ENCODE data around the gene PPP1R12B.
A peak's percentile ranks its signal among the peaks of the same experiment; 100 is the strongest.
"Not testable (repeated sequence)": the region's sequence is repeated elsewhere in the genome, so short reads cannot be mapped to it uniquely, and the experiment has no call there.

The PPP1R12B gene

DNA sequence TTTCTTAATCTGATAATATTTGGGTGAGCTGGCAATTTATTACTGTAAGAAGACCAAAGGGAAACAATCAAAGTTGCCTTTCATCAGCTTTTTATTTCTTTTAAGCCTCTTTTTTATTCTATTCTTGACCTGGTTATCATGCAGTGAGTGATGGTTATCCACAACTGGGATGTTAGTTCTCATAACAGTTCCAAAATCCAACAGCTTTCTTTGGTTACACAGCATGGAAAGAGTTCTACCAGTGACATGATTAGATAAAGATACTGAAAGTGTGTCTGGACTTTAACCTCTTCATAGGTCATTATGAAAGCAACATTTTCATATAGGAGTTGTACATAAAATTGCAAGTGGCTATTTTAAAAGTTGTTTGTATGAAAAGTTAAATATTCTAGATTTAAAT, 198.7 kb downstream of the PPP1R12B start:
- DNase-seq, result no peak
- Histone ChIP-seq H3K27me3 (ENCODE audit: insufficient read depth, low read depth, severe bottlenecking) (no peaks in the 10 kb centered on the region), H3K36me3 (no peaks in the 10 kb centered on the region), H3K4me3 (ENCODE audit: low read depth, low read length) (no peak overlapping the region), H3K27ac (no peak overlapping the region), H3K9me3 (ENCODE audit: severe bottlenecking) (no peaks in the 10 kb centered on the region)
- TF ChIP-seq, protein P1, sequence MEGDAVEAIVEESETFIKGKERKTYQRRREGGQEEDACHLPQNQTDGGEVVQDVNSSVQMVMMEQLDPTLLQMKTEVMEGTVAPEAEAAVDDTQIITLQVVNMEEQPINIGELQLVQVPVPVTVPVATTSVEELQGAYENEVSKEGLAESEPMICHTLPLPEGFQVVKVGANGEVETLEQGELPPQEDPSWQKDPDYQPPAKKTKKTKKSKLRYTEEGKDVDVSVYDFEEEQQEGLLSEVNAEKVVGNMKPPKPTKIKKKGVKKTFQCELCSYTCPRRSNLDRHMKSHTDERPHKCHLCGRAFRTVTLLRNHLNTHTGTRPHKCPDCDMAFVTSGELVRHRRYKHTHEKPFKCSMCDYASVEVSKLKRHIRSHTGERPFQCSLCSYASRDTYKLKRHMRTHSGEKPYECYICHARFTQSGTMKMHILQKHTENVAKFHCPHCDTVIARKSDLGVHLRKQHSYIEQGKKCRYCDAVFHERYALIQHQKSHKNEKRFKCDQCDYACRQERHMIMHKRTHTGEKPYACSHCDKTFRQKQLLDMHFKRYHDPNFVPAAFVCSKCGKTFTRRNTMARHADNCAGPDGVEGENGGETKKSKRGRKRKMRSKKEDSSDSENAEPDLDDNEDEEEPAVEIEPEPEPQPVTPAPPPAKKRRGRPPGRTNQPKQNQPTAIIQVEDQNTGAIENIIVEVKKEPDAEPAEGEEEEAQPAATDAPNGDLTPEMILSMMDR (IDR thresholded peaks at IDR 0.05; ENCODE audit: low read depth, low read length), result no peak

DNA sequence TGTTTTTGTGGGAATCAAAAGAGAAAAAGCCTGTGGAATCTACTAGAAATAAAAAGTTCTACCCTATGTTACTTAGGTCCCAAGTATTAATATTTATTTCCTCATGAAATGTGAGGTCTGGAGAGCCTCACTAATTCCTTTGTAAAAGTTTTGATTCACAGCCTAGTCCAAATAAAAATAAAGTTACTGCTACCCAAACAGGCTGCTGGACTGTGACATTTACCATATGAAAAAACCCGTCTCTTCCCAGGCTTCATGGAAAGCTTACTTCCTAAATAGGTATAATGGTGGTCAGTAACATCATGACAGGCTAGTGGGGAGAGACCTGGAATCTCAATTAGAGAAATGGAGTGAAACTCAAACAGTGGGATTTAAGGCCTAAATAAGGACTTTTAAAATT, 201.6 kb downstream of the PPP1R12B start:
- not testable (repeated sequence) for H3K27me3 ChIP-seq (ENCODE audit: insufficient read depth, low read depth, severe bottlenecking); H3K9me3 ChIP-seq (ENCODE audit: severe bottlenecking); H3K27ac ChIP-seq; H3K4me3 ChIP-seq (ENCODE audit: low read depth, low read length); DNase-seq; H3K36me3 ChIP-seq

DNA sequence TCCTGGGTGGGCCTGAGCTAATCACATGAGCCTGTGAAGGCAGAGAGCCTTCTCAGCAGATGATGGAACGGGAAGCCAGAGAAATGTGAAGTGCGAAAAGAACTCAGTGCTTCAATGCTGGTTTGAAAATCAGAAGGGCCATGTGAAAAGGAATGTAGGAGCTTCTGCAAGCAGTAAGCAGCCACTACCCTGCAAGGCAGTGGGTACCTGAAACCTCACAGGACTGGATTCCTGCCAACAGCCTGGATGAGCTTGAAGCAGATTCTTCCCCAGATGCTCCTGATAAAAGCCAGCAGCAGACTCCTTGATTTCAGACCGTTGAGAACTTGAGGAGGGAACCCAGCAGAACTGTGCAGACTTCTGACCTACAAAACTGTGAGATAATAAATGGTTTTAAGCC, 203.2 kb downstream of the PPP1R12B start:
- no peak for DNase-seq
- Histone ChIP-seq H3K27me3 (ENCODE audit: insufficient read depth, low read depth, severe bottlenecking) (no peaks in the 10 kb centered on the region), H3K27ac (no peak overlapping the region)

DNA sequence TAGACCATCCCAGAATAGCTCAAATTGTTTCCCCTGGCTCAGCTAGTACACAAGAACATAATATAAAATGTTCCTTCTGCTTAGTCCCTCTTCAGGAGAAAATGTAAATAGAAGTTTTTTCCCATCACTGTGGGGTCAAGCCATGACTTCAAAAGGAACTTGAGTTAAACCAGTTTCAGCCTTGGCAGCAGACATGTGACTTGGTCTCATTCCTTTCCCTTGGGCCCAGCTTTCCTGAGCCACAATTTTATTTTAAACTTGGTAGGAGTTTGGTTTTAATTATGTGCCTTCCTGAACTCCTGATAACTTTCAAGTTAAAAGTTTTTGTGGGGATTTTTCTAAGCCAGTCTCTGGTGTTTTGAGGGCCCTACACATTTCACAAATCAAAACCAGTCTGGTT, 204.1 kb downstream of the PPP1R12B start:
- not testable (repeated sequence) for H3K27me3 ChIP-seq (ENCODE audit: insufficient read depth, low read depth, severe bottlenecking); H3K27ac ChIP-seq; H3K4me3 ChIP-seq (ENCODE audit: low read depth, low read length); H3K36me3 ChIP-seq; H3K9me3 ChIP-seq (ENCODE audit: severe bottlenecking); DNase-seq

More for the DNA sequence above, 203.2 kb downstream of the PPP1R12B start:
- H3K9me3 ChIP-seq (ENCODE audit: severe bottlenecking), result no peaks in the 10 kb centered on the region
- no peaks in the 10 kb centered on the region for H3K36me3 ChIP-seq
- TF ChIP-seq, protein P1 (IDR thresholded peaks at IDR 0.05; ENCODE audit: low read depth, low read length), result no peak
- no peak overlapping the region for H3K4me3 ChIP-seq (ENCODE audit: low read depth, low read length)

DNA sequence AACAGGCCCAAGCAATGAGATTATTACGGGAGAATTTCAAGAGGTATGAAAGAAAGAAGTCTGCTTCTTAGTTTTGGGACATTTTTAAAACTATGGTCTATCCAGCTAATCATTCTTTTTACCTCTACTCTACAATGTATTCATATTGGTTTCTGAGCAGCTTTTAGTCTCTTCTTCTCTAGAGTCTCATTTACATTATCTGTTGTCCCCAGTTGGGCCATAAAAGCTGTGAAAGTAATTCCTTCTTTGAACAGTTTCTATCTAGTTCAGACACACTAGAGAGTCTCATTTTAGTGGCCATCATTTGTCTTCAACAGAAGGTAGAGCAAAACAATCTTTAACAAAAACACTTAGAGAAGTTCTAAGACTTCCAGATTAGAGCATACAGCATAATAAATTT, 204.6 kb downstream of the PPP1R12B start:
- not testable (repeated sequence) for H3K27ac ChIP-seq; H3K27me3 ChIP-seq (ENCODE audit: insufficient read depth, low read depth, severe bottlenecking); DNase-seq; H3K36me3 ChIP-seq; H3K9me3 ChIP-seq (ENCODE audit: severe bottlenecking); H3K4me3 ChIP-seq (ENCODE audit: low read depth, low read length)

DNA sequence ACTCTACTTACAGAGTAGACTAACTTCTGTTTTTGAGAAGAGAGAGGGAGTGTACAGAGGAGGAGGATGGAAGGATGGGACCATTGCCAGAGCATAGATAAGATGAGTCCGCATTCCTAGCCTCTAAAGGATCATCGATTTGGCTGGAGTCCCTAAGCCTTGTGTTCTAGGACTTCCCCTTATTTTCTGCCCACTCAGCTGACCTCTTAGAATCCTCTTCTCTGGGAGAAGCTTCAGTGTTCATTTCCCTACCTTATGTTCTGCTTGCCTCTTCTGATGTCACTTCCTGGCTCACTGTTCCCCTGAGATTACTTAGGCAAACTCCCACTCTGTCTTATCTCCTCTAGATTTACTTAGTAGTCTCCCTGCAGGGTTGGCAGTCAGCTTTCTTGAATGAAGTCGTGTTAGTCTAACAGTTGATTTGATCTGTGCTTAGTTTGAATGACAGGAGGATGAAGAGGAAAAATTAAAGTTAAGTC, 205.1 kb downstream of the PPP1R12B start:
- no peak overlapping the region for H3K27ac ChIP-seq
- H3K27me3 ChIP-seq (ENCODE audit: insufficient read depth, low read depth, severe bottlenecking), result no peaks in the 10 kb centered on the region
- DNase-seq, result peak; percentile 48
- H3K4me3 ChIP-seq (ENCODE audit: low read depth, low read length), result no peak overlapping the region
- H3K36me3 ChIP-seq, result no peaks in the 10 kb centered on the region
- TF ChIP-seq, protein P1 (IDR thresholded peaks at IDR 0.05; ENCODE audit: low read depth, low read length), result no peak
- H3K9me3 ChIP-seq (ENCODE audit: severe bottlenecking), result no peaks in the 10 kb centered on the region

DNA sequence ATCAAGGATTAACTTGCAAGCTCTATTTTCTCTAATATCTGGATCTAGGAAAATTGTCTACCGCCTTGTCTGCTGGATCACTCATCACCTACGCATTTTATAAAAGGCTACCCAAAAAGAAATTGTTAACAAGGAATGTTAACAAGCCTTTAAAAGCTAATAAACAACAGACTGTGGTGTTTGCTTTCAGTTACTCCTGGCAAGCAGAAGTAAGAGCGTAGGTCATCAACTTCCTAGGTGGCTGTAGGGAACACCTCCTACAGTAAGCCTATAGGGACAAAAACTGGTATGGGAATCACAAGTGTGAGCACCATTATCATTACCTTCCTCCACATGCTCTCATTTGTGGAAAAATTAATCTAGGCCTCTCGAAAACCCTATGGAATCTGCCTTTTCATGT, 206.1 kb downstream of the PPP1R12B start:
- not testable (repeated sequence) for H3K4me3 ChIP-seq (ENCODE audit: low read depth, low read length); H3K27ac ChIP-seq; H3K9me3 ChIP-seq (ENCODE audit: severe bottlenecking); H3K27me3 ChIP-seq (ENCODE audit: insufficient read depth, low read depth, severe bottlenecking); DNase-seq; H3K36me3 ChIP-seq

DNA sequence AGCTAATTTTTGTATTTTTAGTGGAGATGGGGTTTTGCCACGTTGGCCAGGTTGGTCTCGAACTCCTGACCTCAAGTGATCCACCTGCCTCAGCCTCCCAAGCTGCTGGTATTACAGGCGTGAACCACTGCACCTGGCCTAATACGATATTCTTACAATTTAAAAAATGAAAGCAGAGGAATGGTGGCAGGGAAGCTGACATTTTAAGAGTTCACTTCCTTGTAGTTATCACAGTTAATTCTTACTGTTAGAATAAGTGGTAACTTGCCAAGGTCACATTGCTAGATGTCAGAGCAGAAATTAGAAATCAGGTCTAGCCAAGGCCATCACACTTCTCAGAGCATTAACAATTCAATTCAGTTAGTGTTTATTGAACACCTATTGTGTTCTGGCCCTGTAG, 207.5 kb downstream of the PPP1R12B start:
- not testable (repeated sequence) for H3K27me3 ChIP-seq (ENCODE audit: insufficient read depth, low read depth, severe bottlenecking); H3K4me3 ChIP-seq (ENCODE audit: low read depth, low read length); H3K36me3 ChIP-seq; H3K27ac ChIP-seq; H3K9me3 ChIP-seq (ENCODE audit: severe bottlenecking); DNase-seq

DNA sequence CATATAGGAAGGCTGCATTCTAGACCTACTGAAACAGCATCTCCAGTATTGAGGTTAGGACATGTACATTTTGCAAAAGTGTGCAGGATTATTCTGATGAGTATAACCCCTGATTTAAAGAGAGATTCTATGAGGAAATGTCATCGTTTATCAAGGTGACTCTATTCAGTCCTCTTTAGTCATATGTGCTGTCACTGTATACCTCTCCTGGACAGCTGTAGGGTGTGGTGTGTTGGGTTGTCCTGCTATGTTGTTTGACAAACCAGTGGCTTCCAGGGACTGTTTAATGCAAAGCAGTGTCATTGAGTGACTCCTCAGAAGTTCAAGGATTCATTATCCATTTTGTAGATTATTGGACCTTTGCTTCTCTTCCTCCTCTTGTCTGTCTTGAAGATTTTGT, 209.2 kb downstream of the PPP1R12B start:
- H3K4me3 ChIP-seq (ENCODE audit: low read depth, low read length); H3K36me3 ChIP-seq; H3K27ac ChIP-seq; H3K9me3 ChIP-seq (ENCODE audit: severe bottlenecking); DNase-seq; H3K27me3 ChIP-seq (ENCODE audit: insufficient read depth, low read depth, severe bottlenecking): not testable (repeated sequence)
